Neural progenitor cell (in vitro differentiated cells): ENCODE measurements around the gene TMEM179. TPM values are rescaled to one million over a fixed set of nuclear protein-coding genes. Genes with fewer than 3 reads are reported as not detected.

Source experiments
- DNase-seq: peaks from one replicate; pipeline ENCODE4 v3.0.0-alpha.2; 2016; ENCODE audit warnings: low spot score
- H2AFZ ChIP-seq: fragments of 200-600 bp; sonication (generic); replicated peaks from 2 replicates; pipeline ENCODE4 v1.6.1; 2016; ENCODE audit warnings: antibody characterized with exemption
- H3F3A ChIP-seq: fragments of 200-600 bp; sonication (generic); 2 replicates; pipeline ENCODE4 v1.6.1; 2016; ENCODE audit warnings: antibody characterized with exemption, low read depth
- H3K27ac ChIP-seq: fragments of 200-600 bp; sonication (generic); 2 replicates; pipeline ENCODE4 v1.5.1; 2016; ENCODE audit warnings: mild to moderate bottlenecking
- H3K27me3 ChIP-seq: fragments of 200-600 bp; sonication (generic); 2 replicates; pipeline ENCODE4 v1.6.1; 2016; ENCODE audit warnings: mild to moderate bottlenecking, moderate library complexity
- H3K36me3 ChIP-seq: fragments of 200-600 bp; sonication (generic); 2 replicates; pipeline ENCODE4 v1.5.1; 2016
- H3K4me1 ChIP-seq: fragments of 200-600 bp; sonication (generic); 2 replicates; pipeline ENCODE4 v1.6.1; 2016; ENCODE audit warnings: mixed run types
- H3K4me2 ChIP-seq: fragments of 200-600 bp; sonication (generic); 2 replicates; pipeline ENCODE4 v1.6.1; 2016
- H3K4me3 ChIP-seq: fragments of 200-600 bp; sonication (generic); 2 replicates; pipeline ENCODE4 v1.5.1; 2016
- H3K79me2 ChIP-seq: fragments of 200-600 bp; sonication (generic); 2 replicates; pipeline ENCODE4 v1.6.1; 2016; ENCODE audit warnings: low read depth
- H3K9ac ChIP-seq: fragments of 200-600 bp; sonication (generic); 2 replicates; pipeline ENCODE4 v1.6.1; 2016
- H3K9me3 ChIP-seq: fragments of 200-600 bp; sonication (generic); 2 replicates; pipeline ENCODE4 v1.5.1; 2016; ENCODE audit warnings: low read depth
- H4K20me1 ChIP-seq: fragments of 200-600 bp; sonication (generic); 2 replicates; pipeline ENCODE4 v1.6.1; 2016; ENCODE audit warnings: low read depth
- H3K27ac Mint-ChIP-seq: 3 replicates; pipeline ENCODE4 v1.8.0; 2021; ENCODE audit warnings: mixed read lengths
- H3K27me3 Mint-ChIP-seq: 2 replicates; pipeline ENCODE4 v1.8.0; 2022; ENCODE audit warnings: low read depth, mild to moderate bottlenecking, inconsistent platforms, moderate library complexity, mixed read lengths; ENCODE audit not compliant: insufficient read depth
- H3K36me3 Mint-ChIP-seq: 3 replicates; pipeline ENCODE4 v1.8.0; 2021; ENCODE audit warnings: mixed read lengths
- H3K4me1 Mint-ChIP-seq: 3 replicates; pipeline ENCODE4 v1.8.0; 2021; ENCODE audit warnings: mixed read lengths
- H3K4me3 Mint-ChIP-seq: 3 replicates; pipeline ENCODE4 v1.8.0; 2021; ENCODE audit warnings: mild to moderate bottlenecking, moderate library complexity, mixed read lengths
- H3K9me3 Mint-ChIP-seq: 3 replicates; pipeline ENCODE4 v1.8.0; 2020; ENCODE audit warnings: mixed read lengths
- EZH2 ChIP-seq: fragments of 200-600 bp; sonication (generic); IDR thresholded peaks from 2 replicates; pipeline ENCODE4 v1.6.1; 2017; ENCODE audit warnings: antibody characterized with exemption, mild to moderate bottlenecking, moderate library complexity
- EZH2phosphoT487 ChIP-seq: fragments of 200-600 bp; sonication (generic); IDR thresholded peaks from 2 replicates; pipeline ENCODE4 v1.6.1; 2017; ENCODE audit warnings: antibody characterized with exemption
- total RNA-seq: library from RNA; depleted of rRNA; stranded (reverse); fragments of >200 nt; gene quantifications from 2 replicates; pipeline ENCODE4 v1.2.3, GENCODE V29; 2015; ENCODE audit warnings: low replicate concordance
- TF ChIP-seq, protein P1 (sequence below): fragments of 200-600 bp; sonication (generic); IDR thresholded peaks from 2 replicates; pipeline ENCODE4 v1.5.1; 2017; ENCODE audit warnings: antibody characterized with exemption, mild to moderate bottlenecking

TMEM179 gene
- total RNA-seq, 1 donor from 2014 or later = 0.77 TPM

DNA sequence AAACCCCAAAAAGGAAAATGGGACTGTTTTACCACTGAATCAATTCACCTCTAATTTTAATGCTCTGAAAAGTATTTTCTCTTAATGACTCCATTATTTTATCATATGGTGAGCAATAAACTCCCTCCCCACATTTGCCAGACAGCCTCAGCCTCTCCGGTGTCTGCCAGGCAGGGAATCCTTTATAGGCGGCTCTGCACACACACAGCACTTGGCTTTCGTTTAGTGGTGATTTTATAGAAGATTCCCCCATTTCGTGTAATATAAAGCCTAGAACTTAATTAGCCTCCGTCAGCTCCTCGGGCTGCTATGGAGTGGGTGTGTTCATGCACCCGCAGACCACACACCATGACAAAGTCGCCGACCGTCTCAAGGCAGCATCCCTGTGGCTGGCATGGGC lies 35.1 kb downstream of the TMEM179 start:
- Histone ChIP-seq H3F3A (no peaks in the 10 kb centered on the region), H3K27ac (no peak overlapping the region), H3K9ac (no peak overlapping the region), H3K36me3 (no peaks in the 10 kb centered on the region), H3K9me3 (no peaks in the 10 kb centered on the region), H3K4me2 (no peak overlapping the region), H3K79me2 (no peaks in the 10 kb centered on the region), H3K4me1 (peaks cover 4% of the 10 kb centered on the region), H4K20me1 (no peaks in the 10 kb centered on the region), H3K27me3 (no peaks in the 10 kb centered on the region), H3K4me3 (no peak overlapping the region), H2AFZ (no peak overlapping the region)
- H3K9me3 Mint-ChIP-seq = no peaks in the 10 kb centered on the region
- peaks cover 27% of the 10 kb centered on the region for H3K4me1 Mint-ChIP-seq
- peaks cover 12% of the 10 kb centered on the region for H3K27me3 Mint-ChIP-seq
- no peaks in the 10 kb centered on the region for H3K36me3 Mint-ChIP-seq
- peak overlapping the region; percentile 90 for H3K27ac Mint-ChIP-seq
- peak overlapping the region; percentile 53 for H3K4me3 Mint-ChIP-seq
- TF ChIP-seq EZH2 (no peak), EZH2phosphoT487 (no peak)
- TF ChIP-seq, protein P1, sequence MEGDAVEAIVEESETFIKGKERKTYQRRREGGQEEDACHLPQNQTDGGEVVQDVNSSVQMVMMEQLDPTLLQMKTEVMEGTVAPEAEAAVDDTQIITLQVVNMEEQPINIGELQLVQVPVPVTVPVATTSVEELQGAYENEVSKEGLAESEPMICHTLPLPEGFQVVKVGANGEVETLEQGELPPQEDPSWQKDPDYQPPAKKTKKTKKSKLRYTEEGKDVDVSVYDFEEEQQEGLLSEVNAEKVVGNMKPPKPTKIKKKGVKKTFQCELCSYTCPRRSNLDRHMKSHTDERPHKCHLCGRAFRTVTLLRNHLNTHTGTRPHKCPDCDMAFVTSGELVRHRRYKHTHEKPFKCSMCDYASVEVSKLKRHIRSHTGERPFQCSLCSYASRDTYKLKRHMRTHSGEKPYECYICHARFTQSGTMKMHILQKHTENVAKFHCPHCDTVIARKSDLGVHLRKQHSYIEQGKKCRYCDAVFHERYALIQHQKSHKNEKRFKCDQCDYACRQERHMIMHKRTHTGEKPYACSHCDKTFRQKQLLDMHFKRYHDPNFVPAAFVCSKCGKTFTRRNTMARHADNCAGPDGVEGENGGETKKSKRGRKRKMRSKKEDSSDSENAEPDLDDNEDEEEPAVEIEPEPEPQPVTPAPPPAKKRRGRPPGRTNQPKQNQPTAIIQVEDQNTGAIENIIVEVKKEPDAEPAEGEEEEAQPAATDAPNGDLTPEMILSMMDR = no peak
- no peak for DNase-seq

DNA sequence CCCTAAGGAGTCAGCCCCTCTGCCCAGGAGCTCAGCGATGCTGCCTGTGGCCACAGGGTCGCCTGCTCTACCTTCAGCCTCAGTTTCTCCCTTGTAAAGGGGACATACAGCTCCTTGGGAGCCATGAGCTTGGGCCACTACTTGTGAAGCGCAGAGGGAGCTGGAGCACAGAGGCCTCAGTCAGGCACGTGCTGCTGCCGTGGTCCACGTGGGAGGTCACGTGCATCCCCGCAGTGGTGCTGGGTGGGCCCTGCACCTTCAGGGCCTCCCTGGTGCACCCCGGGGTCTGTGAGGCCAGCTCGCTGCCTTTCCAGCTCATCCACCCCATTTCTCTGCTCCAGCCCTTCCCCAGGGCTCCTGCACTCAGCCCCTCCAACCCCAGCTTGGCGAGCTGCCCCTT lies 36.0 kb downstream of the TMEM179 start:
- H3F3A ChIP-seq = no peaks in the 10 kb centered on the region
- H3K79me2 ChIP-seq = no peaks in the 10 kb centered on the region
- H3K4me1 ChIP-seq = peaks cover 1% of the 10 kb centered on the region
- no peak overlapping the region for H3K27ac ChIP-seq
- no peaks in the 10 kb centered on the region for H3K27me3 ChIP-seq
- Mint-ChIP-seq H3K36me3 (no peaks in the 10 kb centered on the region), H3K27me3 (peaks cover 15% of the 10 kb centered on the region), H3K4me1 (peaks cover 22% of the 10 kb centered on the region), H3K9me3 (no peaks in the 10 kb centered on the region), H3K27ac (no peak overlapping the region), H3K4me3 (no peak overlapping the region)
- no peaks in the 10 kb centered on the region for H4K20me1 ChIP-seq
- H3K9ac ChIP-seq = no peak overlapping the region
- no peak overlapping the region for H2AFZ ChIP-seq
- H3K4me2 ChIP-seq = no peak overlapping the region
- H3K9me3 ChIP-seq = no peaks in the 10 kb centered on the region
- no peak overlapping the region for H3K4me3 ChIP-seq
- H3K36me3 ChIP-seq = no peaks in the 10 kb centered on the region
- TF ChIP-seq EZH2phosphoT487 = no peak
- TF ChIP-seq, protein P1 = no peak
- TF ChIP-seq EZH2 = no peak
- no peak for DNase-seq

DNA sequence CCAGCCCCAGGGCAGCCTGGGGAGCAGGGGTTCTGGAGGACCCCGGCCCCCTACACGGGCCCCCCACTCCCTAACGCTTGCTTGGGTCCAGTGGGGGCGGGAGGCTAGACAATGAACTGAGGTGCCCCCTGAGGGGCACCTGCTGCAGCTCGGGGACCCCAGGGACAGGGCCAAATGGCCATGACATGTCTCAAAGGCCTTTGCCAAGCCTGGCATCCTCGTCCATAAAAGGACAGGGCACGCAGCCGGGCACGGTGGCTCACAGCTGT lies 36.7 kb downstream of the TMEM179 start:
- H3K79me2 ChIP-seq = no peaks in the 10 kb centered on the region
- H3K4me3 Mint-ChIP-seq = no peak overlapping the region
- H3K4me2 ChIP-seq = no peak overlapping the region
- H3K27me3 Mint-ChIP-seq = peaks cover 15% of the 10 kb centered on the region
- no peak for DNase-seq
- peaks cover 22% of the 10 kb centered on the region for H3K4me1 Mint-ChIP-seq
- no peaks in the 10 kb centered on the region for H3K9me3 Mint-ChIP-seq
- no peak overlapping the region for H3K27ac ChIP-seq
- H3K9ac ChIP-seq = no peak overlapping the region
- no peaks in the 10 kb centered on the region for H3K9me3 ChIP-seq
- no peak overlapping the region for H2AFZ ChIP-seq
- no peaks in the 10 kb centered on the region for H4K20me1 ChIP-seq
- no peak for TF ChIP-seq EZH2phosphoT487
- TF ChIP-seq, protein P1 = no peak
- TF ChIP-seq EZH2 = no peak
- no peaks in the 10 kb centered on the region for H3F3A ChIP-seq
- no peak overlapping the region for H3K27ac Mint-ChIP-seq
- H3K36me3 ChIP-seq = no peaks in the 10 kb centered on the region
- H3K4me3 ChIP-seq = no peak overlapping the region
- no peaks in the 10 kb centered on the region for H3K36me3 Mint-ChIP-seq
- no peaks in the 10 kb centered on the region for H3K27me3 ChIP-seq
- peaks cover 7% of the 10 kb centered on the region for H3K4me1 ChIP-seq
